SK-N-SH (cell line): ENCODE measurements around the gene LTBP1. TPM values are rescaled to one million over a fixed set of nuclear protein-coding genes. Genes with fewer than 3 reads are reported as not detected.
A peak's percentile ranks its signal among the peaks of the same experiment; 100 is the strongest.

ENCODE experiments used
- CTCF ChIA-PET: fragments of 300-600, 350-600 bp; formaldehyde crosslinking; extraction: SDS; loops from one replicate; lab custom pipeline; 2021; lab: Yijun Ruan, JAX
- POLR2A ChIA-PET: fragments of 350-600 bp; sonication (Branson Sonifier 250); formaldehyde crosslinking; extraction: SDS; loops from one replicate; lab custom pipeline; 2020; ENCODE audit warnings: antibody characterized with exemption, inconsistent platforms; lab: Yijun Ruan, JAX
- DNase-seq: peaks from one replicate; pipeline ENCODE4 v3.0.0; 2012
- H2AFZ ChIP-seq: fragments of 200-600 bp; sonication (generic); 2 replicates; pipeline ENCODE4 v1.8.1; 2016; ENCODE audit warnings: antibody characterized with exemption, mild to moderate bottlenecking, low read depth
- H3F3A ChIP-seq: fragments of 200-600 bp; sonication (generic); replicated peaks from 2 replicates; pipeline ENCODE3; 2016; ENCODE audit warnings: antibody characterized with exemption, mild to moderate bottlenecking; ENCODE audit not compliant: insufficient read depth
- H3K27ac ChIP-seq, 2 experiments: fragments of 200-500 bp in 1 of 2; fragments of 200-600 bp in 1 of 2; sonication (Bioruptor generic) in 1 of 2; sonication (generic), shearing (Covaris generic) in 1 of 2; 2 replicates each; pipeline versions ENCODE4 v1.5.1 to v1.6.1; 2014 to 2016; ENCODE audit warnings: low read depth in 2 of 2, inconsistent platforms in 1 of 2, low read length in 1 of 2, mild to moderate bottlenecking in 1 of 2, mixed read lengths in 1 of 2
- H3K27me3 ChIP-seq: fragments of 200-600 bp; sonication (generic), shearing (Covaris generic); 2 replicates; pipeline ENCODE4 v1.6.1; 2016; ENCODE audit warnings: mixed run types; ENCODE audit not compliant: insufficient read depth
- H3K36me3 ChIP-seq, 2 experiments: fragments of 200-500 bp in 1 of 2; fragments of 200-600 bp in 1 of 2; sonication (Bioruptor generic) in 1 of 2; sonication (generic) in 1 of 2; replicated peaks in 1 of 2; 2 replicates each; pipeline versions ENCODE3 to v1.5.1; 2014 to 2016; ENCODE audit warnings: low read length in 1 of 2, mild to moderate bottlenecking in 1 of 2; ENCODE audit not compliant: insufficient read depth in 2 of 2, control insufficient read depth in 1 of 2
- H3K4me1 ChIP-seq, 2 experiments: fragments of 200-500 bp in 1 of 2; fragments of 200-600 bp in 1 of 2; sonication (Bioruptor generic) in 1 of 2; sonication (generic), shearing (Covaris generic) in 1 of 2; 2 replicates each; pipeline versions ENCODE4 v1.5.1 to v1.6.1; 2014 to 2016; ENCODE audit warnings: low read depth in 1 of 2, low read length in 1 of 2, mixed run types in 1 of 2; ENCODE audit not compliant: insufficient read depth in 2 of 2, control insufficient read depth in 1 of 2
- H3K4me2 ChIP-seq: fragments of 200-600 bp; sonication (generic), shearing (Covaris generic); 2 replicates; pipeline ENCODE4 v1.6.1; 2017; ENCODE audit warnings: mixed run types
- H3K4me3 ChIP-seq, 2 experiments: fragments of 200-500 bp in 1 of 2; fragments of 200-600 bp in 1 of 2; sonication (Bioruptor generic) in 1 of 2; sonication (generic), shearing (Covaris generic) in 1 of 2; 2 replicates each; pipeline versions ENCODE4 v1.5.1 to v1.8.1; 2014 to 2016; ENCODE audit warnings: low read depth in 2 of 2, inconsistent platforms in 1 of 2, low read length in 1 of 2, mild to moderate bottlenecking in 1 of 2, mixed read lengths in 1 of 2, moderate library complexity in 1 of 2
- H3K79me2 ChIP-seq: fragments of 200-600 bp; sonication (generic); 2 replicates; pipeline ENCODE4 v1.8.1; 2017; ENCODE audit warnings: mild to moderate bottlenecking; ENCODE audit not compliant: insufficient read depth
- H3K9ac ChIP-seq: fragments of 200-600 bp; sonication (generic); 2 replicates; pipeline ENCODE4 v1.6.1; 2017; ENCODE audit warnings: mixed run types
- H3K9me2 ChIP-seq: fragments of 200-600 bp; sonication (generic); 2 replicates; pipeline ENCODE4 v1.6.1; 2017; ENCODE audit warnings: mixed run types
- H3K9me3 ChIP-seq: fragments of 200-600 bp; sonication (generic); 2 replicates; pipeline ENCODE4 v1.6.1; 2017; ENCODE audit warnings: mixed run types, mild to moderate bottlenecking, moderate library complexity
- H4K20me1 ChIP-seq: fragments of 200-600 bp; sonication (generic); 2 replicates; pipeline ENCODE4 v1.6.1; 2017; ENCODE audit warnings: mild to moderate bottlenecking, mixed run types; ENCODE audit not compliant: insufficient read depth
- FOSL2 ChIP-seq: IDR thresholded peaks from 2 replicates; pipeline ENCODE4 v1.4.0; 2012; ENCODE audit warnings: low read depth, mild to moderate bottlenecking, moderate library complexity, borderline replicate concordance
- FOXJ3 ChIP-seq: sonication (generic); formaldehyde crosslinking; IDR thresholded peaks from 2 replicates; pipeline ENCODE4 v1.5.1; 2020; ENCODE audit warnings: mild to moderate bottlenecking, missing genetic modification reagents
- FOXM1 ChIP-seq: IDR thresholded peaks from 2 replicates; pipeline ENCODE4 v1.4.0; 2012; ENCODE audit warnings: low read depth, mild to moderate bottlenecking
- IRF3 ChIP-seq: fragments of 150-350 bp; IDR thresholded peaks from 2 replicates; pipeline ENCODE4 v1.6.1; 2016; ENCODE audit warnings: mild to moderate bottlenecking, low read depth, low read length
- JUND ChIP-seq: IDR thresholded peaks from 2 replicates; pipeline ENCODE4 v1.4.0; 2012
- MXI1 ChIP-seq: IDR thresholded peaks from 2 replicates; pipeline ENCODE4 v1.6.1; 2012; ENCODE audit warnings: mild to moderate bottlenecking, low read depth, low read length, improper control_type of control experiment
- NRF1 ChIP-seq: IDR thresholded peaks from 2 replicates; pipeline ENCODE4 v1.6.1; 2012; ENCODE audit warnings: low read depth, mild to moderate bottlenecking, low read length
- PBX3 ChIP-seq: IDR thresholded peaks from 2 replicates; pipeline ENCODE4; 2012
- RFX5 ChIP-seq: IDR thresholded peaks from 2 replicates; pipeline ENCODE4 v1.6.1; 2012; ENCODE audit warnings: mild to moderate bottlenecking, improper control_type of control experiment, low read length
- SMC3 ChIP-seq: IDR thresholded peaks from 2 replicates; pipeline ENCODE4 v1.6.1; 2012; ENCODE audit warnings: low read depth, low read length, improper control_type of control experiment
- TEAD4 ChIP-seq: IDR thresholded peaks from 2 replicates; pipeline ENCODE4 v1.4.0; 2012; ENCODE audit warnings: mild to moderate bottlenecking, borderline replicate concordance; ENCODE audit not compliant: insufficient read depth
- WGBS: methylation state at CpG from one replicate; pipeline ENCODE4 v1.1.6; 2017; ENCODE audit warnings: low lambda C conversion rate; 5-methylcytosine and 5-hydroxymethylcytosine counted together
- polyA plus RNA-seq, 3 experiments: library from polyadenylated mRNA; depleted of rRNA; stranded (reverse); fragments of >200 nt; gene quantifications; 2 replicates each; pipeline ENCODE4 v1.2.3, GENCODE V29; 2012

The LTBP1 gene
- polyA plus RNA-seq, 1 of the 3 experiments (the other 2 are of a cell fraction), result 467 TPM

GRCh38 chr2:33278245-33278943 is 331.6 kb downstream of the LTBP1 start:
- POLR2A ChIA-PET, result no interaction called here
- no peaks in the 10 kb centered on the region for H3K9me3 ChIP-seq
- peaks cover 30% of the 10 kb centered on the region for H3F3A ChIP-seq
- no peak overlapping the region for H3K4me3 ChIP-seq
- CTCF ChIA-PET, result interaction anchor here (0.7 to 1.0 kb wide), 3 partner anchors 81 to 147 kb away, joined by 3 read pairs; no protein-coding TSS in a partner anchor
- DNase-seq, result no peak
- 53% methylated on average over 9 of the region's 9 CpGs for WGBS
- no peak overlapping the region for H3K9ac ChIP-seq
- H3K4me2 ChIP-seq, result no peak overlapping the region
- peaks cover 50 to 78% of the 10 kb centered on the region in 2 experiments for H3K36me3 ChIP-seq
- peaks cover 0 to 4% of the 10 kb centered on the region in 2 experiments; a peak in 3 of 4 replicates for H3K4me1 ChIP-seq
- H3K79me2 ChIP-seq, result no peaks in the 10 kb centered on the region
- peak overlapping the region in 1 of 2 experiments; percentile 27; a peak in 1 of 4 replicates for H3K27ac ChIP-seq
- no peaks in the 10 kb centered on the region for H4K20me1 ChIP-seq
- TF ChIP-seq FOXM1, result no peak
- no peak for TF ChIP-seq FOXJ3 (CRISPR knock-in tag)
- no peak for TF ChIP-seq NRF1
- TF ChIP-seq PBX3, result no peak
- no peak for TF ChIP-seq TEAD4
- no peak for TF ChIP-seq MXI1
- TF ChIP-seq JUND, result no peak
- TF ChIP-seq IRF3, result no peak
- TF ChIP-seq FOSL2, result no peak
- TF ChIP-seq RFX5, result no peak
- H2AFZ ChIP-seq, result no peak overlapping the region
- H3K9me2 ChIP-seq, result no peaks in the 10 kb centered on the region
- H3K27me3 ChIP-seq, result no peaks in the 10 kb centered on the region

- H2AFZ ChIP-seq, result no peak overlapping the region
- H3K27ac ChIP-seq, result no peak overlapping the region
- H3F3A ChIP-seq, result peaks cover 41% of the 10 kb centered on the region
- H3K9me2 ChIP-seq, result no peaks in the 10 kb centered on the region
- no peak overlapping the region for H3K4me3 ChIP-seq
- H3K27me3 ChIP-seq, result no peaks in the 10 kb centered on the region
- H3K4me2 ChIP-seq, result no peak overlapping the region
- 67% methylated on average over 7 of the region's 7 CpGs for WGBS
- no peaks in the 10 kb centered on the region for H3K79me2 ChIP-seq
- H3K36me3 ChIP-seq, result peaks cover 28 to 60% of the 10 kb centered on the region in 2 experiments
- CTCF ChIA-PET, result interaction anchor here (1.1 kb wide), 1 partner anchor 67 kb away, joined by 3 read pairs; no protein-coding TSS in a partner anchor
- no peak for DNase-seq
- no peaks in the 10 kb centered on the region for H3K9me3 ChIP-seq
- POLR2A ChIA-PET, result no interaction called here
- no peaks in the 10 kb centered on the region for H4K20me1 ChIP-seq
- no peak for TF ChIP-seq NRF1
- no peak for TF ChIP-seq SMC3
- H3K4me1 ChIP-seq, result no peaks in the 10 kb centered on the region; a peak in 1 of 4 replicates
- no peak overlapping the region for H3K9ac ChIP-seq
Observed at GRCh38 chr2:33284287-33284686, 337.5 kb downstream of the LTBP1 start.
